GM21723 (cell line): ENCODE data around the gene POLR2L.

Experiments
- ATAC-seq: cut with Tn5 transposase; IDR thresholded peaks from one replicate; pipeline ENCODE4 v1.9.1; 2021; ENCODE audit warnings: mild to moderate bottlenecking, moderate library complexity; ENCODE audit not compliant: unreplicated experiment

Gene POLR2L

GRCh38 chr11:869399-870126 is 27.2 kb upstream of the POLR2L start:
- ATAC-seq, result no peak

- ATAC-seq, result no peak
Measured at GRCh38 chr11:868802-869201, 26.5 kb upstream of the POLR2L start.

- ATAC-seq, result no peak
Measured at GRCh38 chr11:868394-868793, 26.1 kb upstream of the POLR2L start.

GRCh38 chr11:867856-868358 is 25.6 kb upstream of the POLR2L start:
- ATAC-seq, result no peak

- ATAC-seq, result no peak
Measured at GRCh38 chr11:866481-866880, 24.2 kb upstream of the POLR2L start.

- ATAC-seq, result no peak
Measured at GRCh38 chr11:865462-866430, 23.4 kb upstream of the POLR2L start.

- no peak for ATAC-seq
Measured at GRCh38 chr11:864898-865297, 22.6 kb upstream of the POLR2L start.

GRCh38 chr11:863910-864827 is 21.8 kb upstream of the POLR2L start:
- ATAC-seq, result no peak

- no peak for ATAC-seq
Measured at GRCh38 chr11:863023-863909, 20.9 kb upstream of the POLR2L start.

GRCh38 chr11:862696-863022 is 20.3 kb upstream of the POLR2L start:
- no peak for ATAC-seq

GRCh38 chr11:862081-862661 is 19.8 kb upstream of the POLR2L start:
- ATAC-seq, result no peak

GRCh38 chr11:861105-861479 is 18.8 kb upstream of the POLR2L start:
- no peak for ATAC-seq

- ATAC-seq, result no peak
Measured at GRCh38 chr11:860234-861104, 18.1 kb upstream of the POLR2L start.

GRCh38 chr11:859394-860131 is 17.2 kb upstream of the POLR2L start:
- no peak for ATAC-seq

- no peak for ATAC-seq
Measured at GRCh38 chr11:858762-859339, 16.5 kb upstream of the POLR2L start.

- ATAC-seq, result no peak
Measured at GRCh38 chr11:858053-858761, 15.9 kb upstream of the POLR2L start.

- no peak for ATAC-seq
Measured at GRCh38 chr11:856397-856796, 14.1 kb upstream of the POLR2L start.
